Measurements from ENCODE around the gene ELOVL5. TPM values are rescaled to one million over a fixed set of nuclear protein-coding genes. Genes with fewer than 3 reads are reported as not detected.

Gene ELOVL5, protein sequence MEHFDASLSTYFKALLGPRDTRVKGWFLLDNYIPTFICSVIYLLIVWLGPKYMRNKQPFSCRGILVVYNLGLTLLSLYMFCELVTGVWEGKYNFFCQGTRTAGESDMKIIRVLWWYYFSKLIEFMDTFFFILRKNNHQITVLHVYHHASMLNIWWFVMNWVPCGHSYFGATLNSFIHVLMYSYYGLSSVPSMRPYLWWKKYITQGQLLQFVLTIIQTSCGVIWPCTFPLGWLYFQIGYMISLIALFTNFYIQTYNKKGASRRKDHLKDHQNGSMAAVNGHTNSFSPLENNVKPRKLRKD
- total RNA-seq (2014; rRNA removed; shearing (Covaris generic)) = 37.3 and 37.4 TPM in 2 replicates

GRCh38 chr6:53348371-53349208 is at the start of gene ELOVL5:
ELOVL5 (minus strand) TSS chr6:53348950; CDS start chr6:53295699, 53,251 bp downstream.

Small RNA genes lying within 50 kb of the gene (small RNA-seq; reads per million reads assigned to genes)
- not detected for gene MIR5685
- gene RNU1-136P = 0.33 reads per million

Other genes starting within 250 kb of the ELOVL5 start
- gene GCM1, start 200.1 kb downstream of the ELOVL5 start, total RNA-seq (2014; rRNA removed; shearing (Covaris generic)) = 0.03 TPM in 1 of 2 replicates, not detected in the other
- gene GCLC, start 196.2 kb upstream of the ELOVL5 start, total RNA-seq (2014; rRNA removed; shearing (Covaris generic)) = 16.9 and 18.4 TPM in 2 replicates